Activated CD8-positive, alpha-beta memory T cell treated with anti-CD3 and anti-CD28 coated beads, Interleukin-2, amount 50 U/mL, for 1 hour (primary cell): Measurements from ENCODE around the gene HSDL1.

ENCODE experiments used
- DNase-seq: peaks from one replicate; pipeline ENCODE4 v3.0.0-alpha.2; 2020; ENCODE audit errors: extremely low read depth

The HSDL1 gene

GRCh38 chr16:84176192-84177053, 31.4 kb upstream of the HSDL1 start:
- no peak for DNase-seq

- DNase-seq, result no peak
Measured at GRCh38 chr16:84175350-84176081, 30.5 kb upstream of the HSDL1 start.

GRCh38 chr16:84174396-84174795, 29.4 kb upstream of the HSDL1 start:
- DNase-seq, result no peak

GRCh38 chr16:84169765-84170310, 24.9 kb upstream of the HSDL1 start:
- no peak for DNase-seq

- DNase-seq, result no peak
Measured at GRCh38 chr16:84166796-84167695, 22.1 kb upstream of the HSDL1 start.

GRCh38 chr16:84165746-84166145, 20.8 kb upstream of the HSDL1 start:
- DNase-seq, result no peak

- no peak for DNase-seq
Measured at GRCh38 chr16:84161801-84162200, 16.8 kb upstream of the HSDL1 start.

GRCh38 chr16:84161037-84161436, 16.1 kb upstream of the HSDL1 start:
- DNase-seq, result no peak

- no peak for DNase-seq
Measured at GRCh38 chr16:84159800-84160199, 14.8 kb upstream of the HSDL1 start.

- no peak for DNase-seq
Measured at GRCh38 chr16:84159007-84159406, 14.0 kb upstream of the HSDL1 start.

- no peak for DNase-seq
Measured at GRCh38 chr16:84156342-84156784, 11.4 kb upstream of the HSDL1 start.

- DNase-seq, result no peak
Measured at GRCh38 chr16:84155771-84156170, 10.8 kb upstream of the HSDL1 start.

- no peak for DNase-seq
Measured at GRCh38 chr16:84155226-84155625, 10.2 kb upstream of the HSDL1 start.

- DNase-seq, result no peak
Measured at GRCh38 chr16:84153660-84154214, 8.8 kb upstream of the HSDL1 start.

- DNase-seq, result no peak
Measured at GRCh38 chr16:84150926-84151325, 5.9 kb upstream of the HSDL1 start.

GRCh38 chr16:84144209-84144858, 643 bp downstream of the HSDL1 start:
- no peak for DNase-seq

GRCh38 chr16:84143784-84144199, 1.2 kb downstream of the HSDL1 start:
- DNase-seq, result no peak

GRCh38 chr16:84143081-84143480, 1.9 kb downstream of the HSDL1 start:
- DNase-seq, result no peak

GRCh38 chr16:84141143-84141670, 3.8 kb downstream of the HSDL1 start:
- DNase-seq, result no peak

GRCh38 chr16:84139628-84140258, 5.2 kb downstream of the HSDL1 start:
- DNase-seq, result no peak
